HEK293T (cell line): ENCODE results near the gene RAPGEF3.

ENCODE experiments used
- CTCF ChIA-PET: fragments of 350-600 bp; formaldehyde crosslinking; extraction: SDS; loops from one replicate; lab custom pipeline; 2021; ENCODE audit warnings: antibody characterized with exemption, inconsistent platforms; lab: Yijun Ruan, JAX
- POLR2A ChIA-PET: fragments of 350-600 bp; formaldehyde crosslinking; extraction: SDS; loops from one replicate; lab custom pipeline; 2020; ENCODE audit warnings: antibody characterized with exemption, inconsistent platforms; lab: Yijun Ruan, JAX
- DNase-seq: peaks from one replicate; pipeline ENCODE4 v3.0.0; 2012; ENCODE audit warnings: mixed read lengths; ENCODE audit errors: extremely low spot score
- ARNT ChIP-seq: fragments of 450-650 bp; IDR thresholded peaks from 2 replicates; pipeline ENCODE4 v1.6.1; 2017; ENCODE audit warnings: mild to moderate bottlenecking
- BHLHE40 ChIP-seq: fragments of 450-650 bp; IDR thresholded peaks from 2 replicates; pipeline ENCODE4 v1.6.1; 2016; ENCODE audit warnings: mild to moderate bottlenecking, moderate library complexity, borderline replicate concordance
- CTBP1 ChIP-seq: fragments of 450-650 bp; IDR thresholded peaks from 2 replicates; pipeline ENCODE4 v1.6.1; 2016; ENCODE audit warnings: borderline replicate concordance
- ELF4 ChIP-seq: fragments of 450-650 bp; IDR thresholded peaks from 2 replicates; pipeline ENCODE4 v1.6.1; 2017; ENCODE audit warnings: antibody characterized with exemption
- FOXA1 ChIP-seq: fragments of 450-650 bp; IDR thresholded peaks from 2 replicates; pipeline ENCODE4 v1.6.1; 2016; ENCODE audit warnings: mild to moderate bottlenecking
- FOXK2 ChIP-seq: fragments of 450-650 bp; IDR thresholded peaks from 2 replicates; pipeline ENCODE4 v1.6.1; 2016; ENCODE audit warnings: mild to moderate bottlenecking
- FOXM1 ChIP-seq: fragments of 450-650 bp; IDR thresholded peaks from 2 replicates; pipeline ENCODE4 v1.6.1; 2017; ENCODE audit warnings: mild to moderate bottlenecking, borderline replicate concordance
- HDGF ChIP-seq: fragments of 450-650 bp; IDR thresholded peaks from 2 replicates; pipeline ENCODE4 v1.6.1; 2017; ENCODE audit warnings: antibody characterized with exemption, borderline replicate concordance
- L3MBTL2 ChIP-seq: fragments of 450-650 bp; conservative IDR thresholded peaks from 2 replicates; pipeline ENCODE4 v1.6.1; 2016; ENCODE audit warnings: mild to moderate bottlenecking
- LEF1 ChIP-seq: fragments of 450-650 bp; IDR thresholded peaks from 2 replicates; pipeline ENCODE4 v1.6.1; 2017; ENCODE audit warnings: mild to moderate bottlenecking, borderline replicate concordance
- NFRKB ChIP-seq: fragments of 450-650 bp; IDR thresholded peaks from 2 replicates; pipeline ENCODE4 v1.6.1; 2016; ENCODE audit warnings: mild to moderate bottlenecking, moderate library complexity
- SP1 ChIP-seq: fragments of 450-650 bp; IDR thresholded peaks from 2 replicates; pipeline ENCODE4 v1.6.1; 2017
- SUZ12 ChIP-seq: fragments of 450-650 bp; IDR thresholded peaks from 2 replicates; pipeline ENCODE4 v1.6.1; 2016; ENCODE audit warnings: mild to moderate bottlenecking
- TARDBP ChIP-seq: fragments of 450-650 bp; IDR thresholded peaks from 2 replicates; pipeline ENCODE4 v1.6.1; 2016
- ZNF384 ChIP-seq: fragments of 450-650 bp; IDR thresholded peaks from 2 replicates; pipeline ENCODE4 v1.6.1; 2016
- TF ChIP-seq, protein P1 (sequence below): fragments of 450-650 bp; IDR thresholded peaks from 2 replicates; pipeline ENCODE4 v1.6.1; 2016

Gene RAPGEF3

DNA sequence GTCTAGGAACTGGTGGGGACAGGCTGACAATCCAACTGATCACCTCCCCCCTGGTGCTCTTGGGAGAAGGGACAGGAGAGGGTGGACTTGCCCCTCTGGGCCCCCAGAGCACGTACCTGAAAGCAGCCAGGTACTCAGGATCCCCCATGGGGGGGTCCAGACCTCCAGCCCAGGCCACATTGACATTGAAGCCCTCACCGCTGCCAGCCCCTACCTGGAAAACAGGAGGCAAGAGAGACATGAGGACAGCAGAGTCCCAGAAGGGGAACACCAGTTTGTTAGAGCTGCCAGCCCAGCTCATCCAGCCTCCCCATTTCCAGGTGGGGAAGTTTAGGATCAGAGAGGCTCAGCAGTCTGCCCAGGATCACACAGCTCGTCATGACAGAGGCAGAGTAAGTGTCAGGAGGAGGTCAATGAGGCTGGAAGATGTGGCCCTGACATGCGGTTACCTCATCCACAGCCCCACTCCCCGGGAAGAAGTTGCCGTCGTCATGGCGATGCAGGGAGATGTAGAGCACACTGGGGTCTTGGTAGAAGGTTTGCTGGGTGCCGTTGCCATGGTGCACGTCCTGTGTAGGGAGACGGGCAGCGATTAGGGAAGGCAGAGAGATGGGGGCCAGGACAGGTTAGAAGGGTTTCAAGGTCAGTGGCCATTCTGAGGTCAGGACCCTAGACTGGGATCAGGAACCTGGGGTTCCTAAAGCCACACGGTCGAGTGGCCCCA, 29.1 kb upstream of the RAPGEF3 start:
- TF ChIP-seq LEF1 (no peak), SP1 (no peak), ZNF384 (no peak), L3MBTL2 (no peak), FOXA1 (no peak), FOXK2 (no peak), TARDBP (no peak), ARNT (no peak)
- DNase-seq, result no peak
- POLR2A ChIA-PET, result interaction anchor here (1.3 kb wide), 1 partner anchor 17 kb away, joined by 5 read pairs; no protein-coding TSS in a partner anchor
- CTCF ChIA-PET, result interaction anchor here (3.7 kb wide), 1 partner anchor 50 kb away, joined by 27 read pairs; no protein-coding TSS in a partner anchor

DNA sequence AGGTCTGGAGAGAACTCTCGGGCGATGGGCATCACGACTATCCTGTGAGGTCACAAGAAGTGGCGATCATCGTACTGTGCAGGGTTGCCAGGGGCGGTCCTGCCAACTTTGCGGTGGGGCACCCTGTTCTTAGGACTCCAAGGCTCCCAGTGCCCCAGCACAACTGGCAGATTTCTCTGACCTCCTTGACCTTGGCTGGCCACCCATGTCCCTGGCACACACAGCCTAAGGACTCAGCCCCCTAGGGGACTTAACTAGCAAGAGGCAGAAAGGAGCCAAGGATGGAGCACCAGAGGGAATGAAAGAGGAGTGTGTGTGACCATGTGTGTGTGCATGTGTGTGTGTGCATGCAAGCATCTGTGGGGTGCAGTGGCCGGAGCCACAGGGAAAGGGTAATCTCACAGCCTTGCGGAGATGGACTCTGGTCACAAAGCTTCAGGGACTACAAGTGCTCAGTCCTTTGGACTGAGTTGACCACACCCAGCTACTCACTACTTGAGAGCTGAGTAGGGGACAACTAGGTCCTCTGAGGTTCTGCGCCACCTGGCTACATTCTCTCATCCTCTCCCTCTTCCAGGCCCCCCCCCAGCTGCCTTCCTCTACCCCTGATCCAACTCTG, 28.1 kb upstream of the RAPGEF3 start:
- TF ChIP-seq LEF1, result no peak
- TF ChIP-seq FOXM1, result no peak
- TF ChIP-seq BHLHE40, result no peak
- TF ChIP-seq SUZ12, result no peak
- TF ChIP-seq SP1, result no peak
- no peak for TF ChIP-seq CTBP1
- TF ChIP-seq HDGF, result no peak
- TF ChIP-seq, protein P1, sequence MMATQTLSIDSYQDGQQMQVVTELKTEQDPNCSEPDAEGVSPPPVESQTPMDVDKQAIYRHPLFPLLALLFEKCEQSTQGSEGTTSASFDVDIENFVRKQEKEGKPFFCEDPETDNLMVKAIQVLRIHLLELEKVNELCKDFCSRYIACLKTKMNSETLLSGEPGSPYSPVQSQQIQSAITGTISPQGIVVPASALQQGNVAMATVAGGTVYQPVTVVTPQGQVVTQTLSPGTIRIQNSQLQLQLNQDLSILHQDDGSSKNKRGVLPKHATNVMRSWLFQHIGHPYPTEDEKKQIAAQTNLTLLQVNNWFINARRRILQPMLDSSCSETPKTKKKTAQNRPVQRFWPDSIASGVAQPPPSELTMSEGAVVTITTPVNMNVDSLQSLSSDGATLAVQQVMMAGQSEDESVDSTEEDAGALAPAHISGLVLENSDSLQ, result no peak
- no peak for TF ChIP-seq ZNF384
- no peak for TF ChIP-seq TARDBP
- TF ChIP-seq FOXK2, result no peak
- TF ChIP-seq FOXA1, result no peak
- no peak for TF ChIP-seq NFRKB
- no peak for TF ChIP-seq L3MBTL2
- TF ChIP-seq ARNT, result no peak
- no peak for TF ChIP-seq ELF4
- ChIA-PET CTCF (interaction anchor here (0.6 kb wide), 1 partner anchor 1765 kb away, joined by 5 read pairs; no protein-coding TSS in a partner anchor), POLR2A (interaction anchor here (1.3 to 1.4 kb wide), 2 partner anchors 14 to 16 kb away, joined by 4 to 5 read pairs; partner anchors contain the start of gene SLC48A1)
- no peak for DNase-seq

DNA sequence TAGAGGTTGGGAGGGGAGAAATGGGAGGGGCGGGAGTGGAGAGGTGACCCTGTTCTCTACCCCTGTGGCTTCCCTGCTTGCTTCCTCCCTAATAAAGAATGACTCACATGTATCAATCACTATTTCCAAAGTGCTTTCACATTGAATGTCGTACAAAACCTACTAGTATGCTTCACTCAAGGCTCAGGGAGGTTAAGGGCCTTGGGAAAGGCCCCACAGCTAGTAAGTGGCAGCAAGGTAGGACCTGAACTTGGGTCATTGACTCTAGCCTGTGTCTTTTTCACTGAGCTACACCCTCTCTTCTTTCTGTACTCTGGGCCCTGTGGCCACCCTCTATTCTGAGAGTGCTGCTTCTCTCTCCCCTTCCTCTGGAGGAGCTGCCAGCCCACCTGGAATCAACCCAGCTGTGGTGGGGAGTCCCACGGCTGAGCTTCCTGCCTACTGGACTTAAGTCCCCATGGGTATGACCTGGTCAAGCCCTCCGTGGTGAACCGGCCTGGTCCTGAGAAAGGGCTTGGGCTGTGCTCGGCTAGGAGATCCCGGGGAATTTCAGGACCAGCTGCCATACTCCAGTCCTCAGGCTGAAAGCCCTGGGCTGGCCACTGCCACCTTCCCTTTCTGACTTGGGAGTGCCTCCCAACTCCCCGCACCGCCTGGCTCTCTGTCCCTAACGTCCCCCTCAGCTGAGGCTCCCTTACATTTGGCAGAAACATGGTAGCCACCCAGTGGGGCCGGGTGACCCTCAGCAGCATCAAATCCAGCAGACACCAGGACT, 27.4 kb upstream of the RAPGEF3 start:
- CTCF ChIA-PET, result interaction anchor here (0.6 kb wide), 1 partner anchor 1764 kb away, joined by 5 read pairs; no protein-coding TSS in a partner anchor
- POLR2A ChIA-PET, result interaction anchor here (1.4 kb wide), 1 partner anchor 13 kb away, joined by 4 read pairs; the partner anchor contains the start of gene SLC48A1
- DNase-seq, result no peak

DNA sequence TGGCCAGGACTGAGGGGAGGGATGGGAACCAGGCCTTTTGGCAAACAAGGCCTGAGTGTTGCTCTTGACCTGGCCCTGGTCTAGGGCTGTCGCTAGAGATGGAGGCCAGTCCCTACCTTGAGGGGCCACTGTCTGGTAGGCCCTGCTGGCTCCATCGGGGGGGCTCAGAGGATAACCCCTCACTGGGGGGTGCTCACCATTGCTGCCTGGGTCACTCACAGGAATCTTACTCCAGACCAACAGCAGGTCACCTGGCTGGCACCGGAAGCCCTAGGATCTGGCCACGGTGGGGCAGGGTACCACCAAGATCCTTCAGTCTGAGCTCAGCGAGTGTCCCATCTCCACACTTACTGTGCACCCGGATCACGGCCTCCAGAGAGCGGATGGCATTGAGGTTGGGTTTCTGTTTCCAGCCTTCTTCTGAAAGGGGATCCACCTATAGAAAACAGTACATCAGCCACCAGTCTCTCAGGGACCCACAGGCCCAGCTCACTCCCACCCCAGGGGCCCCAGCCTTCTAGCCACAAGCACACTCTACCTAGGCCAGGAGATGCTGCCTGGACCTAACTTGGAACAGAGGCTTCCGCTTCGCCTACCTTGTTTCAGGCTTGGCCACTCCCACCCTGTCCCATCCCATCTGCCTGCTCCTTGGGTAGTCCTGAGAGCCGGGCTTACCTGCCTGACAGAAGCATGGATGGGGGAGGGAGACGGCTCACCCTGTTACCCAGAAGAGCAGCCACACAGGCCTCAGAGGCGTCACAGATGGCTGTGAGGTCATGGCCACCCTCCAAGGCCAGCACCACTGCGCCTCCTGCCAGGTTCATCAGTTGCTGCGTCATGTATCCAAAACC, 26.6 kb upstream of the RAPGEF3 start:
- no peak for TF ChIP-seq ZNF384
- TF ChIP-seq BHLHE40, result no peak
- no peak for TF ChIP-seq FOXM1
- TF ChIP-seq ARNT, result no peak
- no peak for TF ChIP-seq SUZ12
- POLR2A ChIA-PET, result no interaction called here
- CTCF ChIA-PET, result no interaction called here
- DNase-seq, result no peak

More for the DNA sequence above, 27.4 kb upstream of the RAPGEF3 start:
- TF ChIP-seq FOXA1, result no peak
- no peak for TF ChIP-seq CTBP1
- no peak for TF ChIP-seq SUZ12
- TF ChIP-seq ZNF384, result no peak
- no peak for TF ChIP-seq L3MBTL2
- no peak for TF ChIP-seq ARNT
- TF ChIP-seq ELF4, result no peak

DNA sequence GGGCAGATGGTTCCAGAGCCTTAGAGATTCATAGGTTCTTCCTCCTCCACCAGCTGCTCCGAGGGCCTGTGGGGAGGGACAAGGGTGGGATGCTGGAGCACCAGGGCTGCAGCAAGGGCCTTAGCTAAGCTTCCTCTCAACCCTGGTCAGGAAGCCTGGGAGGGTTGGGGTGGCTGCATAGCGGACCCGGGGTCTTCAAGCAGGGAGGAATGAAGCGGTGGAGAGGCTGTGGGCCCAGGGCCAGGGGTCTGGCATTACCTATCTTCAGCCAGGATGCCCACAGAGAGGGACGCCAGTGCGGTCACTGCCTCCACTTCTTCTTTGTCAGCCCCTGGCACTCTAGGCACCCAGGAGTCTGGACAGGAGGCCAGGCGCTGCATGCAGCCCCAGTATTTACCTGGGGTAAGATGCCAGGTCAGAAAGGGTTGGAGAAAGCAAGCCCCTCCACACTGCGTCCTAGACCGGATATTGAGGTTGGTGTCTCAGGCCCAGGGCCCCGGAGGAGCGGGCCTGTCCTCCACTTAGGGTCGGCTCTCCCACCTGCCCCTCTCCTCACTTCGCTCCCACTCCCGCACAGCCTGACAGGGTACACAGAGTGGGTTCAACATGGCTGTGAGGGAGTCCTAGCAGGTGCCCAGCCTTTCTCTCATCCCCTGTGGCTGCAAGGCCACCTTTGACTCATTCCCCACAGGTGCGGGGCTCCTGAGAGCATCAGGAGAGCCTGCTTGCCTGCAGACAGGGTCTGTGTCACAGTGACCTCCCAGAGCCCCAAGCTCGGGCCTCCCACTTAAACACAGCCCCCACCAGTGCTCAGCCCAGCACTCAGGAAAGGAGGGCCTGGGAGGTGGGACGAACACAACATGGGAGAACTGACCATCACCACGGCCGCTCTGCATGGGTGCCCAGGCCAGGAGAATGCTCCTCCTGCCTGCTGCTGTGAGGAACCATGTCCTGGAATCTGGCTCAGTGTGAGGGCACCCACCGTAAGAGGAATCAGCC, 25.4 kb upstream of the RAPGEF3 start:
- POLR2A ChIA-PET, result no interaction called here
- CTCF ChIA-PET, result no interaction called here
- DNase-seq, result no peak

More for the DNA sequence above, 25.4 kb upstream of the RAPGEF3 start:
- TF ChIP-seq, protein P1, result no peak
- TF ChIP-seq SUZ12 (no peak), SP1 (no peak), ARNT (no peak), FOXM1 (no peak), LEF1 (no peak), FOXK2 (no peak), FOXA1 (no peak), NFRKB (no peak), ZNF384 (no peak), HDGF (no peak), TARDBP (no peak), BHLHE40 (no peak), ELF4 (no peak), CTBP1 (no peak), L3MBTL2 (no peak)
